K562 (cell line): ENCODE data around the gene THEM5.
"Not testable (repeated sequence)": the region's sequence is repeated elsewhere in the genome, so short reads cannot be mapped to it uniquely, and the experiment has no call there.

Source experiments
- CTCF ChIP-seq, 3 experiments: IDR thresholded peaks in 2 of 3; conservative IDR thresholded peaks in 1 of 3; 2 replicates each; pipeline ENCODE4 v1.5.1; 2011 to 2012; ENCODE audit warnings: low read length in 3 of 3, mild to moderate bottlenecking in 3 of 3, control low read depth in 2 of 3, improper control_type of control experiment in 1 of 3, inconsistent platforms in 1 of 3, low read depth in 1 of 3, mixed read lengths in 1 of 3, moderate library complexity in 1 of 3; ENCODE audit not compliant: insufficient read depth in 2 of 3
- HDAC8 ChIP-seq: fragments of 450-650 bp; IDR thresholded peaks from 2 replicates; pipeline ENCODE4 v1.6.1; 2016; ENCODE audit warnings: mild to moderate bottlenecking, missing genetic modification characterization, moderate library complexity, missing compliant biosample characterization
- JUND ChIP-seq, 2 experiments: IDR thresholded peaks; 2 replicates in 1 of 2; 3 replicates in 1 of 2; pipeline ENCODE4 v1.6.1; 2011; ENCODE audit warnings: borderline replicate concordance in 2 of 2, low read depth in 2 of 2, low read length in 2 of 2, improper control_type of control experiment in 1 of 2, missing biosample characterization in 1 of 2, missing genetic modification characterization in 1 of 2, missing genetic modification reagents in 1 of 2
- NFRKB ChIP-seq: fragments of 450-650 bp; IDR thresholded peaks from 2 replicates; pipeline ENCODE4 v1.6.1; 2016; ENCODE audit warnings: low read depth
- POLR2AphosphoS5 ChIP-seq: IDR thresholded peaks from 2 replicates; pipeline ENCODE4 v1.6.1; 2011; ENCODE audit warnings: mild to moderate bottlenecking, low read depth, low read length, moderate library complexity; ENCODE audit not compliant: control insufficient read depth, insufficient read depth
- POLR3A ChIP-seq: IDR thresholded peaks from 2 replicates; pipeline ENCODE4 v1.6.1; 2011; ENCODE audit warnings: borderline replicate concordance, mild to moderate bottlenecking, moderate library complexity; ENCODE audit not compliant: insufficient read length, insufficient read depth; ENCODE audit errors: extremely low read depth
- REST ChIP-seq, 2 experiments: fragments of 450-650 bp; formaldehyde crosslinking in 1 of 2; IDR thresholded peaks; 2 replicates each; pipeline versions ENCODE4 v1.4.0 to v1.6.1; 2014 to 2020; ENCODE audit warnings: mild to moderate bottlenecking in 2 of 2, borderline replicate concordance in 1 of 2, low read depth in 1 of 2
- RFX5 ChIP-seq: IDR thresholded peaks from 2 replicates; pipeline ENCODE4 v1.6.1; 2011; ENCODE audit warnings: low read depth, mild to moderate bottlenecking, improper control_type of control experiment, low read length
- SOX6 ChIP-seq: fragments of 450-650 bp; IDR thresholded peaks from 2 replicates; pipeline ENCODE4 v1.6.1; 2014; ENCODE audit warnings: mild to moderate bottlenecking
- TAF1 ChIP-seq: IDR thresholded peaks from 2 replicates; pipeline ENCODE4 v1.6.1; 2011; ENCODE audit warnings: mild to moderate bottlenecking, low read length, moderate library complexity; ENCODE audit not compliant: insufficient read depth, control insufficient read depth, severe bottlenecking; ENCODE audit errors: extremely low read depth
- TCF3 ChIP-seq: sonication (generic); formaldehyde crosslinking; IDR thresholded peaks from 2 replicates; pipeline ENCODE4 v1.4.0; 2020; ENCODE audit warnings: mild to moderate bottlenecking, missing genetic modification reagents
- THAP12 ChIP-seq: fragments of 250-450 bp; sonication (Bioruptor Pico); IDR thresholded peaks from 2 replicates; pipeline ENCODE4 v1.9.0; 2021; ENCODE audit warnings: mild to moderate bottlenecking, inconsistent platforms
- ZNF143 ChIP-seq: sonication (generic); formaldehyde crosslinking; IDR thresholded peaks from 2 replicates; pipeline ENCODE4 v1.9.0; 2022; ENCODE audit warnings: mild to moderate bottlenecking, missing genetic modification reagents

- TF ChIP-seq SOX6; TCF3 (CRISPR knock-in tag); REST (IDR thresholded peaks at IDR 0.05; ENCODE audit: borderline replicate concordance); REST (CRISPR knock-in tag; IDR thresholded peaks at IDR 0.05; ENCODE audit: low read depth); RFX5; THAP12 (CRISPR knock-in tag); ZNF143 (CRISPR knock-in tag); NFRKB; TAF1; HDAC8 (tag); JUND (IDR thresholded peaks at IDR 0.05; ENCODE audit: borderline replicate concordance, low read depth, low read length); JUND (tag; IDR thresholded peaks at IDR 0.05; ENCODE audit: borderline replicate concordance, low read depth, low read length); CTCF (IDR thresholded peaks at IDR 0.05 in 2 of 3, conservative IDR thresholded peaks at IDR 0.05 in 1 of 3; ENCODE audit: insufficient read depth in 2 of 3, low read depth in 1 of 3, low read length in 3 of 3); POLR2AphosphoS5; POLR3A: not testable (repeated sequence)
Measured at GRCh38 chr1:151882918-151883317, 29.4 kb upstream of the THEM5 start.
